ENCODE data around the gene ARHGEF28. TPM values are rescaled to one million over a fixed set of nuclear protein-coding genes. Genes with fewer than 3 reads are reported as not detected.
A peak's percentile ranks its signal among the peaks of the same experiment; 100 is the strongest.

The ARHGEF28 gene
- total RNA-seq, 1 donor = 26.2 TPM

DNA sequence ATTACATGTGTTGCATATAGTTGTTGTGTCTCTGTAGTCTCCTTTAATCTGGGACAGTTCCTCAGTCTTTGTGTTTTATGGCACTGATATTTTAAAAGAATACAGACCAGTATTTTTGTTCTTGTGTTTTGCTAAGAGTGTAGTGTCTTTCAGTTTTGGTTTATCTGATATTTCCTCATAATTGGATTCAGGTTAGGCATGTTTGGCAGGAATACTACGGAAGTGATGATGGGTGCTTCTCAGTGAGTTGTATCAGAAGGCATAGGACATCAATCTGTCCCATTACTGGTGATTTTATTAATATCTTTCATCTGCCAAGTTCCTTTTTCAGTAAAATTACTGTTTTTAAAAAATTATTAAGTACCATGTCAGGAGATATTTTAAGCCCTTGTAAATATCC, 212.9 kb downstream of the ARHGEF28 start:
- H3K4me3 ChIP-seq (ENCODE audit: low read depth, low read length) = no peak overlapping the region
- TF ChIP-seq, protein P1, sequence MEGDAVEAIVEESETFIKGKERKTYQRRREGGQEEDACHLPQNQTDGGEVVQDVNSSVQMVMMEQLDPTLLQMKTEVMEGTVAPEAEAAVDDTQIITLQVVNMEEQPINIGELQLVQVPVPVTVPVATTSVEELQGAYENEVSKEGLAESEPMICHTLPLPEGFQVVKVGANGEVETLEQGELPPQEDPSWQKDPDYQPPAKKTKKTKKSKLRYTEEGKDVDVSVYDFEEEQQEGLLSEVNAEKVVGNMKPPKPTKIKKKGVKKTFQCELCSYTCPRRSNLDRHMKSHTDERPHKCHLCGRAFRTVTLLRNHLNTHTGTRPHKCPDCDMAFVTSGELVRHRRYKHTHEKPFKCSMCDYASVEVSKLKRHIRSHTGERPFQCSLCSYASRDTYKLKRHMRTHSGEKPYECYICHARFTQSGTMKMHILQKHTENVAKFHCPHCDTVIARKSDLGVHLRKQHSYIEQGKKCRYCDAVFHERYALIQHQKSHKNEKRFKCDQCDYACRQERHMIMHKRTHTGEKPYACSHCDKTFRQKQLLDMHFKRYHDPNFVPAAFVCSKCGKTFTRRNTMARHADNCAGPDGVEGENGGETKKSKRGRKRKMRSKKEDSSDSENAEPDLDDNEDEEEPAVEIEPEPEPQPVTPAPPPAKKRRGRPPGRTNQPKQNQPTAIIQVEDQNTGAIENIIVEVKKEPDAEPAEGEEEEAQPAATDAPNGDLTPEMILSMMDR (IDR thresholded peaks at IDR 0.05; ENCODE audit: insufficient read depth, low read length) = no peak

DNA sequence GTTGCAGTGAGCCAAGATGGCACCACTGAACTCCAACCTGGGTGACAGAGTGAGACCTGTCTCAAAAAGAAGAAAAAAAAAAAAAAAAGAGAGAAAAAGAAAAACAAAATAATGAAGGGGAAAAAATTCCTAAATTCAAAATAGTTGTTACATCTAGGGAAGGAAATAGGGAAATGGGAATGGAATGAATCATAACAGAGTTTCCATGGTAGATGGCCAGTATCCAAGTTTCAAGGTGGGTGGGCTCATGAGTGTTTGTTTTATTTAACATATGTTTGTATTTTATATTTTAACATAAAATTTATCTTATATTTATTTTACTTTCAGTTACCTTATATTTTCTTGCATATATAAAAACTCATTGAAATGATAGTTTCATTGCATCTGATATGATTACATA, 215.6 kb downstream of the ARHGEF28 start:
- no peak for DNase-seq (ENCODE audit: low read depth)
- H3K4me3 ChIP-seq (ENCODE audit: low read depth, low read length) = no peak overlapping the region
- TF ChIP-seq, protein P1 (IDR thresholded peaks at IDR 0.05; ENCODE audit: insufficient read depth, low read length) = no peak

More for the DNA sequence above, 212.9 kb downstream of the ARHGEF28 start:
- DNase-seq (ENCODE audit: low read depth) = no peak

DNA sequence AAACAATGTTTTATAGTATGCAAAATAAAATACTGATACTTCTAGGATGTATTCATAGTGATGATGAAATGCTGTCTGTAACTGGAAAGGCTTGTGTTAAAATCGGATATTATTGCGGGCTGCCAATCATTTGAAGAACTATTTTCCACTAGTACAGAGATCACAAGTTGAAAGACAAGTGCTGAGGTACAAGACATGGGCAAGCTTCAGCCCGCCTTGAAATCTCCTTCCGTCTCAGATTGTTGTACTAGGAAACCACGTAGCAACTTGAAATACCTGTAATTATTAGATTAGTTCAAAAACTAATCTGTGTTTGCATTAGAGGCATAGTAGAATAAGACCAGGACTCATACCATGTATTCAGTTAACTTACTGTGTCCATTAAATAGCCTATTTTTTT, 218.2 kb downstream of the ARHGEF28 start:
- TF ChIP-seq, protein P1 (IDR thresholded peaks at IDR 0.05; ENCODE audit: insufficient read depth, low read length) = no peak
- no peak for DNase-seq (ENCODE audit: low read depth)
- no peak overlapping the region for H3K4me3 ChIP-seq (ENCODE audit: low read depth, low read length)

DNA sequence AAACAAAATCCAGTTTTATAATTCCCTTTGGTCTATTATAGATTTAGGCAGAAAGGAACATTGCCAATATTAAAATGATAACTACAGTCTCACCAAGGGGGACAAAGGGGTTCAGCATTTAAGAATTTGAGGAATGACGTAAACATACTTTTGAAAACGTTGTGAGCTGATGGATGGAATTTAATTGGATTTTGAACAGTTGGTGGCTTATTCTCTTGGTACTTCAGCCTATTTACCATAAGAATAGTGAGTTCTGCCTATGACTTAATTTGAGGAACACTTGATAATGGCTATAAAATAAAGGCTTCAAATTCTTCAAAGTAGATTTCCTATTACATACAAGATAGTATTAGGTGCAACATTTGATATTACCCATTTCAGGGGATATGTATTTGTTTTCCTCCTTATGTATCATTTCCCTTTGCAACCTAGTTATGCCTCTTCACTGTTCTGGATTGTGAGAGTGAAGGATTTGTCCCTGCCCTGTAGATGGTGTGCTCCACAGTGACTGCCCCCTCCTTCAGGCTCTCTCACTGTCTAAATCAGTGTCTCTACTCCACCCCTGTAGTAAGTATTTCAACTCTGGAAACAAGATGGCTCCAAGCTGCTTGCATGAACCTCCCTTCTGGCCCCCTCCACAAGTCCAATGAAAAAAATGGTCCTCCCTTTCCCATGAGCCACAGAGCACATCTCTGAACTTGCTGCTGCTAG, 225.6 kb downstream of the ARHGEF28 start:
- H3K4me3 ChIP-seq (ENCODE audit: low read depth, low read length) = no peak overlapping the region
- no peak for DNase-seq (ENCODE audit: low read depth)
- TF ChIP-seq, protein P1 (IDR thresholded peaks at IDR 0.05; ENCODE audit: insufficient read depth, low read length) = no peak

DNA sequence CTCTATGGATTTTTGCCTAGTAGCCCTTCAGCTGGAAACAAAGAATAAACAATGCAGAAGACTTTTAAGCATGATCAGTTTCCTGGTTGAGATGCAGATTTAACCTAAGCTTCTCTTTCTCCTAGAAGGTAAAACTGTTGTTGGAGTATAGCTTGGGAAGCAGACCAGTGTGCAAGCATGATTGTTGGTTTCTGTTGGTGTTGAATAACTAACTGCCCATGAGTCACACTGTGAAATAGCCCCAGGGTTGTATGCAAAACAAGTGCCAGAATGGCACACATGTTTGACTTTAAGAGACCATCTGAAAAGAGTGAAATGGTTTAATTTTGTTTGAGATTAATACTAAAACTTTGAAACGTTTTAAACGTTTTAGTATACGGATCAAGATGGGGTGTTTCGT, 227.1 kb downstream of the ARHGEF28 start:
- TF ChIP-seq, protein P1 (IDR thresholded peaks at IDR 0.05; ENCODE audit: insufficient read depth, low read length) = no peak
- peak; percentile 59 for DNase-seq (ENCODE audit: low read depth)
- no peak overlapping the region for H3K4me3 ChIP-seq (ENCODE audit: low read depth, low read length)

DNA sequence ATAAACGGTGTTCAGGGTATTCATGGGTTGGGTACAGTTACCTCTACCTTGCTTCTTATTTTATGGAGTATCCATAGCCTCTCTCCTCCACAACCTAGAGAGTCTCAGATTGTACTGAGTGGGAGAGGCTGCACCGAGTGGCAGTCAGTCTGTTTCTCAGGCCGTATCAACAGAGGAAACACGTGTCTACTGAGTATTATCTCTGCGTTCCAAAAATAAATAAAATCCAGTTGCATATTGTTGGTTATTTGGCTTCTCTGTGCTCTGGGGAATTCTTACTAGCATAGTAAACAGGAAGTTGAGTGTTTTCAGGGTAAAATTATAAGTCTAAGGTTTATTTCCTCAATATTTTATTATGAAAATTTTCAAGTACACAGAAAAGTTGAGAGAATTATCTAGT, 231.0 kb downstream of the ARHGEF28 start:
- H3K4me3 ChIP-seq (ENCODE audit: low read depth, low read length) = no peak overlapping the region
- TF ChIP-seq, protein P1 (IDR thresholded peaks at IDR 0.05; ENCODE audit: insufficient read depth, low read length) = no peak
- DNase-seq (ENCODE audit: low read depth) = peak; percentile 11

DNA sequence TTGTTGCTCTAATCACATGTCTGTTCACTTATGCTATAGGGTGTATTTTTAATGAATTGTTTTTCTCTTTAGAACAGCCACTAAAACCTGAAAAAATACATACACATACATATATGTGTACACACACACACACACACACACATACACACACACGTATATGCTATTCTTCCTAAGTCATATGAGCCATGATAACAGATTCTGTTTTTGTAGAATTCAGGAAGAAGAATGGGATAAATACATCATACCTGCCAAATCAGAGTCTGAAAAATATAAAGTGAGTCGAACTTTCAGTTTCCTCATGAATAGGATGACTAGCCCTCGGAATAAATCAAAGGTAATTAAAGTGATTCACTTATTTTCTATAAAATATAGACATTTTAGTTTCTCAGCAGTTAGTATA, 231.4 kb downstream of the ARHGEF28 start:
- DNase-seq (ENCODE audit: low read depth) = no peak
- TF ChIP-seq, protein P1 (IDR thresholded peaks at IDR 0.05; ENCODE audit: insufficient read depth, low read length) = no peak
- no peak overlapping the region for H3K4me3 ChIP-seq (ENCODE audit: low read depth, low read length)
